Activated T-cell treated with anti-CD3 and anti-CD28 coated beads for 24 hours (primary cell): Measurements from ENCODE around the gene MYOF.

Experiments
- DNase-seq: peaks from one replicate; pipeline ENCODE4 v3.0.0-alpha.2; 2020; ENCODE audit warnings: low read depth

Gene MYOF

GRCh38 chr10:93482145-93482834 is at the start of gene MYOF:
Gene MYOF (minus strand): TSS chr10:93482334. CDS start chr10:93482194, 140 bp downstream.
- DNase-seq = peak; percentile 49

GRCh38 chr10:93518531-93518930 is 36.4 kb upstream of the MYOF start:
- no peak for DNase-seq

- no peak for DNase-seq
These were observed 33.9 kb upstream of the MYOF start for GRCh38 chr10:93516006-93516380.

- no peak for DNase-seq
These were observed 33.2 kb upstream of the MYOF start for GRCh38 chr10:93515071-93516005.

GRCh38 chr10:93514521-93514920 is 32.4 kb upstream of the MYOF start:
- DNase-seq = no peak

- DNase-seq = no peak
These were observed 31.0 kb upstream of the MYOF start for GRCh38 chr10:93513091-93513490.

- DNase-seq = no peak
These were observed 30.4 kb upstream of the MYOF start for GRCh38 chr10:93512565-93512964.

GRCh38 chr10:93509816-93510215 is 27.7 kb upstream of the MYOF start:
- DNase-seq = no peak

- no peak for DNase-seq
These were observed 22.9 kb upstream of the MYOF start for GRCh38 chr10:93505075-93505474.

- no peak for DNase-seq
These were observed 20.9 kb upstream of the MYOF start for GRCh38 chr10:93503075-93503474.

- DNase-seq = no peak
These were observed 19.5 kb upstream of the MYOF start for GRCh38 chr10:93501650-93502049.

GRCh38 chr10:93498166-93498565 is 16.0 kb upstream of the MYOF start:
- DNase-seq = no peak

GRCh38 chr10:93496322-93497041 is 14.3 kb upstream of the MYOF start, which contains the start of gene CEP55:
Gene CEP55 (plus strand): TSS chr10:93496612. CDS start chr10:93500052, 3,440 bp downstream.
- peak; percentile 93 for DNase-seq

GRCh38 chr10:93495654-93496321 is 13.7 kb upstream of the MYOF start:
- no peak for DNase-seq

- no peak for DNase-seq
These were observed 12.4 kb upstream of the MYOF start for GRCh38 chr10:93494494-93494893.

- DNase-seq = no peak
These were observed 11.0 kb upstream of the MYOF start for GRCh38 chr10:93493162-93493561.

GRCh38 chr10:93491602-93492121 is 9.5 kb upstream of the MYOF start:
- DNase-seq = no peak

- no peak for DNase-seq
These were observed 6.9 kb upstream of the MYOF start for GRCh38 chr10:93488956-93489528.

GRCh38 chr10:93485690-93486089 is 3.6 kb upstream of the MYOF start:
- no peak for DNase-seq

GRCh38 chr10:93481637-93482144 is 443 bp downstream of the MYOF start:
- DNase-seq = no peak

GRCh38 chr10:93478873-93479272 is 3.3 kb downstream of the MYOF start:
- DNase-seq = no peak
